Measurements from ENCODE around the gene LSAMP. TPM values are rescaled to one million over a fixed set of nuclear protein-coding genes. Genes with fewer than 3 reads are reported as not detected.
A peak's percentile ranks its signal among the peaks of the same experiment; 100 is the strongest.

Gene LSAMP
- total and polyA plus RNA-seq, 2 donors = 7.9 to 24.0 TPM

DNA sequence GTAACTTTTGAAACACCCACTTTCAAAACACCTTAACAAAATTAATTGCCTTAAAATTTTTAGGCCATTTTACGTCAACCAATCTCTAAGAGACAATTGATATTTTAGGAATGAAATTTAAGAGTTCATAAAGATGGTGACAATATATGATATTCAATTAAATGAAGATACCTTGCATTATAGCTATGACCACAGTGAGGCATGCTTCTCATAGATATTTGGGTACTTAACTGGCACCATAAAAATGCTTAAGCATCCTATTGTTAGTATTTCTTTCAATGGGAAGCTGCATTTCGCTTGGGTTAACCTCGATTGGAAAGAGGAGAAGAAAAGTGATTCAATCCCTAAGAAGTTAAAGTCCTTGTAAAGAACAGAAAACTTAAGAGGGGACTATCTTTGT, 613.0 kb downstream of the LSAMP start:
- Histone ChIP-seq H3K4me3 (ENCODE audit: low read depth, low read length) (no peak overlapping the region), H3K36me3 (ENCODE audit: insufficient read depth) (no peaks in the 10 kb centered on the region), H3K4me1 (ENCODE audit: insufficient read depth) (no peaks in the 10 kb centered on the region), H3K27ac (ENCODE audit: low read depth) (no peak overlapping the region)
- WGBS = 82% methylated on average over 3 of the region's 3 CpGs
- DNase-seq (ENCODE audit: extremely low spot score) = no peak

DNA sequence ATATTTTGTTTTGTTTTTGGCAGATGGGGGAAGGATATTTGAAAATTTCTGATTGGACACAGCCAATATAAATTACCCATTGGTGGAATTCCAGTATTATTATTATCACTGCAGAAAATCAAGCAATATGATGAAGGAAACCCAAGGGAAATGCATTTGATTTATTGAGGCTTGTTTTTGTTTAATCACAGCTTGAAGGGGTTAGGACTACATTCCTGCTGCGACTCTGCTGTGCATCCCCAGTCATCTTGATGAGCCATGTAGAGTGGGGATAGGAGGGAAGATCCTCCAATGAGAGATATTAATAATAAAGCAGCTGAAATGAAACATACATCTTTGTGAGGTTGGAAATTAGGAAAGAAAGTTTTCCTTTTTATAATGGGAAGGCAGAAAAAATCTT, 613.4 kb downstream of the LSAMP start:
- H3K4me1 ChIP-seq (ENCODE audit: insufficient read depth) = no peaks in the 10 kb centered on the region
- H3K36me3 ChIP-seq (ENCODE audit: insufficient read depth) = no peaks in the 10 kb centered on the region
- no peak for DNase-seq (ENCODE audit: extremely low spot score)
- WGBS = 74% methylated on average over 1 of the region's 1 CpG
- no peak overlapping the region for H3K4me3 ChIP-seq (ENCODE audit: low read depth, low read length)
- H3K27ac ChIP-seq (ENCODE audit: low read depth) = no peak overlapping the region

DNA sequence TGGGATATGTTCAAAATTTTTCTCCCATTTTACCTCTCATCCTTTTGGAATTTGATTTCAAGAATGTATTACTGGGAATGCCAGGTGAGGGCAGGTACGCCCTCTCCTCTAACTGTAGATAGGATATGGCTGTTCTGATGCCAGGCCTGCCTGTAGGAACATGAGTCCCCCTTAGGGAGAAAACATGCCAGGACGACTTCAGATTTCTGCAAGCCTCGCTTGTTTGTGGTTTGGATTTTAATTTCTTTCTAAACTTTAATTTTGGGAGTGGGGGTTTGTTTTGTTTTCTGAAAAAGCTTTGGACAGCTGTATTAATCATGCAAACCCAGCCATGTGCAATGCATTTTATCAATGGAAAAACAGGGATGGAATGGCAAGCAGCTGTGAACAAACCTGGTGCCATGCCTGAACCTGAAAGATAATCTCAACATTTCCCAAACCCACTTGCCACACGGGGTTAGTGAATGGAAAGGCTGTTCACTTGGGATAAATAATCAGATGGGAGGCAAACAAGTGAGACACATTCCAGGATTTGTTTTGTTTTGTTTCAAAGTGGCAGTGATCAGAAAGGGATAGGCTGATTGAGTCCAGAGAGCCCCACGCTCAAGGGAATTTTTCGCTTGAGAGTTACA, 614.4 kb downstream of the LSAMP start:
- Histone ChIP-seq H3K27ac (ENCODE audit: low read depth) (no peak overlapping the region), H3K4me1 (ENCODE audit: insufficient read depth) (no peaks in the 10 kb centered on the region), H3K4me3 (ENCODE audit: low read depth, low read length) (no peak overlapping the region), H3K36me3 (ENCODE audit: insufficient read depth) (no peaks in the 10 kb centered on the region)
- WGBS = 80% methylated on average over 6 of the region's 6 CpGs
- no peak for DNase-seq (ENCODE audit: extremely low spot score)

DNA sequence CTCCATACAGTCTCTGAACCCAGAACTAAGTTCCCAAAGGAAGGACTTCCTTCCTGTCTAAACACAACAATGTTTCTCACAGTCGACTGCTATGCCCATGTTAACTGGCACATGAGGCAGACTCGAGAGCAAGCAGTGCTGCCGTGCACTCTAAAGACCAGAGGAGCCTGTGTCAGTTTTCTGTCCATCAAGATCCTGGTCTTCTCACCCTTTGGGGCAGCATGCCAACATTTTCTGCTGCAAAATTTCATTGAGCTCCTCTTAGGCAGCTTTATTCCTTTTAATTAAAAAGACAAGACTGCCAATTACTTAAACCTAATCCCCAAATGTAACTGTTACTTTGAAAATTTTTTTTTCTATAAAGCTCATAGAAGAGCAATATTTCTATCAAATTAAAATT, 616.9 kb downstream of the LSAMP start:
- H3K36me3 ChIP-seq (ENCODE audit: insufficient read depth) = no peaks in the 10 kb centered on the region
- H3K4me1 ChIP-seq (ENCODE audit: insufficient read depth) = no peaks in the 10 kb centered on the region
- no peak overlapping the region for H3K27ac ChIP-seq (ENCODE audit: low read depth)
- no peak overlapping the region for H3K4me3 ChIP-seq (ENCODE audit: low read depth, low read length)
- no peak for DNase-seq (ENCODE audit: extremely low spot score)
- WGBS = 64% methylated on average over 3 of the region's 3 CpGs

DNA sequence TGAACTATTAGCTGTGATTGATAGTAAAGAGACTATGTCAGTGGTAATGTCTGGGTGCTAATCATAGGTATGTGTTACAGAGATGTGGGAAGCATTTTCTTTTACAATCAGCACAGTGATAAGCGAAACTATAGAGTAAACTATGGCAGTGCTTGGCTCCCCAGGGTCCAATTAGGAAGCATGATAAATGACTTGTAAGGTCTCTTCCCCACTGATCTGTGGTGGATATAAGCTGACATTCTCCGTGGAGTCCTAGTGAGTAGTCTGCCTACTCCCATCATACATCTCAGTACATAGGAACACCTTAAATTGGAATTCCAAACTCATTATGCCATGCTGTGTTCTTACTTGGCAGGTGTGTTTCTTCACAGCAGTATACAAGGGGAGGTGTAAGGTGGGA, 617.8 kb downstream of the LSAMP start:
- H3K4me1 ChIP-seq (ENCODE audit: insufficient read depth) = no peaks in the 10 kb centered on the region
- no peaks in the 10 kb centered on the region for H3K36me3 ChIP-seq (ENCODE audit: insufficient read depth)
- no peak overlapping the region for H3K27ac ChIP-seq (ENCODE audit: low read depth)
- DNase-seq (ENCODE audit: extremely low spot score) = no peak
- WGBS = 87% methylated on average over 2 of the region's 2 CpGs
- H3K4me3 ChIP-seq (ENCODE audit: low read depth, low read length) = no peak overlapping the region

DNA sequence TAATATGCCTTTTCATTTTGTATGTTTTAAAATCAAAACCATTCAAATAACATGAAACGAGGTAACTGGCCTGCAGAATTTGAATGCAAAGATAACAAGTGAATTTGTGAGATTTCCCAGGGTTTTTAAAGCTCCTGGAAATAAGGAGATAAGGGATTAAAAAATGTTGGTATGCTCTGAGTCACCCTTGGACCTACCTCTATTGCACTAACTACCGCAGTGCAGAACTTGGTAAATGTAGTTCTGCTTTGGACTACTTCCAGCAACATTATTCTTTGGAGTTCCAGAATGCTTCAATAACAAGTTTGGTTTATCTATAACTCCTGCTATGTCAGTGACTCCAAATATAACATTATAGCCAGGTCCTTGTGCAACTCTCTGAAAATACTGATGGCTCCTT, 620.2 kb downstream of the LSAMP start:
- H3K36me3 ChIP-seq (ENCODE audit: insufficient read depth) = no peaks in the 10 kb centered on the region
- H3K4me3 ChIP-seq (ENCODE audit: low read depth, low read length) = no peak overlapping the region
- H3K27ac ChIP-seq (ENCODE audit: low read depth) = no peak overlapping the region
- DNase-seq (ENCODE audit: extremely low spot score) = no peak
- 43% methylated on average over 2 of the region's 2 CpGs for WGBS
- no peaks in the 10 kb centered on the region for H3K4me1 ChIP-seq (ENCODE audit: insufficient read depth)

- no peaks in the 10 kb centered on the region for H3K36me3 ChIP-seq (ENCODE audit: insufficient read depth)
- no peaks in the 10 kb centered on the region for H3K4me1 ChIP-seq (ENCODE audit: insufficient read depth)
- H3K4me3 ChIP-seq (ENCODE audit: low read depth, low read length) = no peak overlapping the region
- WGBS = 90% methylated on average over 2 of the region's 2 CpGs
- H3K27ac ChIP-seq (ENCODE audit: low read depth) = no peak overlapping the region
- no peak for DNase-seq (ENCODE audit: extremely low spot score)
Measured at GRCh38 chr3:115823083-115823482, 622.2 kb downstream of the LSAMP start.

DNA sequence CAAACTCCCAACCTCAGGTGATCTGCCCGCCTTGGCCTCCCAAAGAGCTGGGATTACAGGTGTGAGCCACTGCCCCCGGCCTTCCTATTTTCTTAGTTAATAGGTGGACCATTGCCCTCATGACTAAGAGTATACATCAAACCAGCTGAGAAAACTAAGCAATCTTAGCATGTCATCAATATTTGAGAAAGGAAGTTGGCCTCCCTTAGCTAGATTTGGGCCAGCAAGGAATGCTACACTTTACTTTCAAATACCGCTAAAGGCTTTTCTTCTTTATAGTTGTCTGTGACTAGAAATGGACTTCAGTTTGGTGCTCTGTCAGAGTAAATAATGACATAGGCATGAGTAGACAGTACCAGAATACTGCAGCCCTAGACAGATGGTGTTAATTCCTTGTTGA, 622.7 kb downstream of the LSAMP start:
- Histone ChIP-seq H3K27ac (ENCODE audit: low read depth) (no peak overlapping the region), H3K4me1 (ENCODE audit: insufficient read depth) (no peaks in the 10 kb centered on the region), H3K36me3 (ENCODE audit: insufficient read depth) (no peaks in the 10 kb centered on the region), H3K4me3 (ENCODE audit: low read depth, low read length) (no peak overlapping the region)
- 95% methylated on average over 3 of the region's 3 CpGs for WGBS
- no peak for DNase-seq (ENCODE audit: extremely low spot score)

GRCh38 chr3:115819785-115820384, 625.4 kb downstream of the LSAMP start:
- Histone ChIP-seq H3K27ac (ENCODE audit: low read depth) (no peak overlapping the region), H3K4me1 (ENCODE audit: insufficient read depth) (no peaks in the 10 kb centered on the region), H3K36me3 (ENCODE audit: insufficient read depth) (no peaks in the 10 kb centered on the region), H3K4me3 (ENCODE audit: low read depth, low read length) (no peak overlapping the region)
- WGBS = 57% methylated on average over 6 of the region's 6 CpGs
- peak; percentile 75 for DNase-seq (ENCODE audit: extremely low spot score)

DNA sequence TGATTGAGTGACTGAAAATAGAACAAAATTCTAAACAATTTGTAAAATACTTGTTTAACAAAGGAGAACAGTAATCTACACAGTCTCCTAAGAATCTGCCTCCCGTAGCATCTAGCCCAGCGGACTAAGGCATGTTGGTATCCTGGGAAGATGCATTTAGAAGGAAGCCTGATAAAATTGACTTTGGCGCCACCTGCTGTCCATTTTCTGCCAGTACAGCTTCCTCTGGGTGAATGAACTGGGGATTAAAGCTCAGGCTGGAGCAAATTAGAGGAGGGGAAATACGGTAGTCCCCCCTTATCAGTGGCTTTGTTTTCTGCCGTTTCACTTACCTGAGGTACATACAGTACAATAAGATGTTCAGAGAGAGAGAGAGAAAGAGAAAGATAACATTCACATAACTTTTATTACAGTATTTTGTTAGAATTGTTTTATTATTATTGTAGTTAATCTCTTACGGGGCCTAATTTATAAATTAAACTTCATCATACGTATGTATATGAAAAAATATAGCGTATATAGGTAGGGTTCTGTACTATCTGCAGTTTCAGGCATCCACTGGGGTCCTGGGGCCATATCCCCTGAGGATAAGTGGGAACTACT, 630.4 kb downstream of the LSAMP start:
- no peak overlapping the region for H3K27ac ChIP-seq (ENCODE audit: low read depth)
- no peak overlapping the region for H3K4me3 ChIP-seq (ENCODE audit: low read depth, low read length)
- WGBS = 21% methylated on average over 8 of the region's 8 CpGs
- H3K4me1 ChIP-seq (ENCODE audit: insufficient read depth) = no peaks in the 10 kb centered on the region
- H3K36me3 ChIP-seq (ENCODE audit: insufficient read depth) = no peaks in the 10 kb centered on the region
- peak; percentile 51 for DNase-seq (ENCODE audit: extremely low spot score)

DNA sequence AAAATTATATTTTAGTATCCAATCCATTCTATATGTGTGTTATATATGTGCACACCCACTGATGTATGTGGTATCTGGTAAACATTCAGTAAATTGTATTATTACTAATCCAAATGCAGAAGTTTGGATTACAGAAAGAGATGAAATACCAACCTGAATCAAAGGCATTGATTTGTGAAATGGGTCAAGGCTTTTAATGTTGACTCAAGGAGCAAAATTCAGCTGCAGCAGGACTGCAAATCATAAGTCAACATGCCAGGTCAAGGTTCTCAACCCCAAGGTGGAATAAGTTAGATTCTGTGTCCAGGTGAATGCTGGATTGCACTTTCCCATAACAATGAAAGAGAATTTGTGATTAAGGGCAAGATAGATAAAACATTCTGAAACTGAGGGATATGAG, 631.3 kb downstream of the LSAMP start:
- no peak for DNase-seq (ENCODE audit: extremely low spot score)
- H3K4me1 ChIP-seq (ENCODE audit: insufficient read depth) = no peaks in the 10 kb centered on the region
- H3K4me3 ChIP-seq (ENCODE audit: low read depth, low read length) = no peak overlapping the region
- no peak overlapping the region for H3K27ac ChIP-seq (ENCODE audit: low read depth)
- no peaks in the 10 kb centered on the region for H3K36me3 ChIP-seq (ENCODE audit: insufficient read depth)

DNA sequence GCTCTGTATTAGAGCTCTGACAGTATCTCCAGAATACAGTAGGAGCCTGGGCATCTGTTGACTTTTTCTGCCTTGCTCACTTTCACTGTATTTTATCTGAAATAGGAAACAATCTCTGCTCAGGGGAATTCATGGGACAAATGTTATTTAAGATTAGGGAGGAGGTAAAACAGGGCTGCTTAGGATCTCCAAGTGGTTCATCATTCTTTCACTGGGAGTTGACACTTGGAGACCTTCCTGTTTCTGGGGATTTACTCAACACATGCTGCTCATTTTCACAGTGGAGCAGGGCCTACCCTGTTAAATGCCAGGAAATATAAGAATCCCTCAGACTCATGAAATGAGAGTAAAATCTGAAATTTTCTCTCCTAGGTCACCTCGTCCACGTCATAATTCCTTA, 636.5 kb downstream of the LSAMP start:
- 81% methylated on average over 2 of the region's 2 CpGs for WGBS
- Histone ChIP-seq H3K27ac (ENCODE audit: low read depth) (no peak overlapping the region), H3K4me1 (ENCODE audit: insufficient read depth) (no peaks in the 10 kb centered on the region), H3K36me3 (ENCODE audit: insufficient read depth) (no peaks in the 10 kb centered on the region), H3K4me3 (ENCODE audit: low read depth, low read length) (no peak overlapping the region)
- no peak for DNase-seq (ENCODE audit: extremely low spot score)

- Histone ChIP-seq H3K27ac (ENCODE audit: low read depth) (no peak overlapping the region), H3K36me3 (ENCODE audit: insufficient read depth) (no peaks in the 10 kb centered on the region), H3K4me3 (ENCODE audit: low read depth, low read length) (no peak overlapping the region), H3K4me1 (ENCODE audit: insufficient read depth) (no peaks in the 10 kb centered on the region)
- DNase-seq (ENCODE audit: extremely low spot score) = no peak
- 36% methylated on average over 1 of the region's 1 CpG for WGBS
Measured at GRCh38 chr3:115808244-115808643, 637.0 kb downstream of the LSAMP start.

- no peaks in the 10 kb centered on the region for H3K4me1 ChIP-seq (ENCODE audit: insufficient read depth)
- no peaks in the 10 kb centered on the region for H3K36me3 ChIP-seq (ENCODE audit: insufficient read depth)
- WGBS = 54% methylated on average over 4 of the region's 4 CpGs
- H3K27ac ChIP-seq (ENCODE audit: low read depth) = no peak overlapping the region
- no peak for DNase-seq (ENCODE audit: extremely low spot score)
- no peak overlapping the region for H3K4me3 ChIP-seq (ENCODE audit: low read depth, low read length)
Measured at GRCh38 chr3:115806501-115806900, 638.8 kb downstream of the LSAMP start.
